HEK293 (cell line): ENCODE data around the gene ARMH4.

Source experiments
- TCF7L2 ChIP-seq: IDR thresholded peaks from 2 replicates; pipeline ENCODE4 v1.6.1; 2011; ENCODE audit warnings: low read depth, mild to moderate bottlenecking, inconsistent platforms, low read length, moderate library complexity, borderline replicate concordance
- ZNF121 ChIP-seq: fragments of 450-650 bp; formaldehyde crosslinking; IDR thresholded peaks from 2 replicates; pipeline ENCODE4 v1.5.1; 2016; ENCODE audit warnings: missing biosample characterization, missing genetic modification characterization
- ZNF23 ChIP-seq: fragments of 450-650 bp; formaldehyde crosslinking; IDR thresholded peaks from 2 replicates; pipeline ENCODE4 v1.5.1; 2016; ENCODE audit warnings: missing biosample characterization, missing genetic modification characterization, borderline replicate concordance
- ZNF626 ChIP-seq: fragments of 450-650 bp; sonication (Bioruptor Pico); formaldehyde crosslinking; IDR thresholded peaks from 2 replicates; pipeline ENCODE4 v1.5.1; 2018; ENCODE audit warnings: missing biosample characterization, missing genetic modification characterization, inconsistent platforms
- ZNF747 ChIP-seq: fragments of 450-650 bp; formaldehyde crosslinking; IDR thresholded peaks from 2 replicates; pipeline ENCODE4 v1.5.1; 2016; ENCODE audit warnings: missing biosample characterization, missing genetic modification characterization
- ZNF776 ChIP-seq: fragments of 450-650 bp; formaldehyde crosslinking; IDR thresholded peaks from 2 replicates; pipeline ENCODE4 v1.5.0; 2017; ENCODE audit warnings: missing biosample characterization, missing genetic modification characterization, borderline replicate concordance
- ZNF785 ChIP-seq: fragments of 450-650 bp; formaldehyde crosslinking; IDR thresholded peaks from 2 replicates; pipeline ENCODE4 v1.5.1; 2016; ENCODE audit warnings: missing biosample characterization, missing genetic modification characterization
- TF ChIP-seq, protein P1 (sequence below): fragments of 450-650 bp; formaldehyde crosslinking; IDR thresholded peaks from 2 replicates; pipeline ENCODE4 v1.5.1; 2016; ENCODE audit warnings: missing biosample characterization, missing genetic modification characterization
- TF ChIP-seq, protein P2 (sequence below): fragments of 450-650 bp; formaldehyde crosslinking; IDR thresholded peaks from 2 replicates; pipeline ENCODE4 v1.5.0; 2017; ENCODE audit warnings: missing biosample characterization, missing genetic modification characterization, borderline replicate concordance

DNA sequence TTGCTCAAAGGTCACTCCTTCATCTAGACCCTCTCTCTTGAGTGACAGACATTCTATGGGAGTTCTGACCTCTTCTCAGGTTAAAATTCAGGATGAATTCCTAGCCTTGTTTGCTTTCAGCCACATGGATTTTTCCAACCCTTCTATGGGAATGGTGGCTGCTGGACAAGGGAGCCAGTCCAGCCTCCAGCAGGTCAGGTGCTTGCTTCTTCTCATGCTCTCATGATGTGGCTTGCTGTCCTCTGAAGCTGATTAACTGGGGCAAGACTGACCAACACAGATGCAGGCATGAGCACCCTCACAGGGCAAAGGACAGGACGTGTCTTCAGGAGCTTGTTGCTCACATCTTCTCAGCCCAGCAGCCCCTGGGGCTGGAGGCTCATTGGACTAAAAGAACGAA is 188.9 kb downstream of the ARMH4 start:
- TF ChIP-seq, protein P1, sequence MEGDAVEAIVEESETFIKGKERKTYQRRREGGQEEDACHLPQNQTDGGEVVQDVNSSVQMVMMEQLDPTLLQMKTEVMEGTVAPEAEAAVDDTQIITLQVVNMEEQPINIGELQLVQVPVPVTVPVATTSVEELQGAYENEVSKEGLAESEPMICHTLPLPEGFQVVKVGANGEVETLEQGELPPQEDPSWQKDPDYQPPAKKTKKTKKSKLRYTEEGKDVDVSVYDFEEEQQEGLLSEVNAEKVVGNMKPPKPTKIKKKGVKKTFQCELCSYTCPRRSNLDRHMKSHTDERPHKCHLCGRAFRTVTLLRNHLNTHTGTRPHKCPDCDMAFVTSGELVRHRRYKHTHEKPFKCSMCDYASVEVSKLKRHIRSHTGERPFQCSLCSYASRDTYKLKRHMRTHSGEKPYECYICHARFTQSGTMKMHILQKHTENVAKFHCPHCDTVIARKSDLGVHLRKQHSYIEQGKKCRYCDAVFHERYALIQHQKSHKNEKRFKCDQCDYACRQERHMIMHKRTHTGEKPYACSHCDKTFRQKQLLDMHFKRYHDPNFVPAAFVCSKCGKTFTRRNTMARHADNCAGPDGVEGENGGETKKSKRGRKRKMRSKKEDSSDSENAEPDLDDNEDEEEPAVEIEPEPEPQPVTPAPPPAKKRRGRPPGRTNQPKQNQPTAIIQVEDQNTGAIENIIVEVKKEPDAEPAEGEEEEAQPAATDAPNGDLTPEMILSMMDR (tag by site-specific recombination): no peak
- TF ChIP-seq ZNF785 (tag by site-specific recombination) (no peak), ZNF747 (tag by site-specific recombination) (no peak), ZNF626 (tag by site-specific recombination) (no peak), ZNF23 (no peak), ZNF776 (tag by site-specific recombination) (no peak), TCF7L2 (no peak), ZNF121 (tag by site-specific recombination) (no peak)
- TF ChIP-seq, protein P2, sequence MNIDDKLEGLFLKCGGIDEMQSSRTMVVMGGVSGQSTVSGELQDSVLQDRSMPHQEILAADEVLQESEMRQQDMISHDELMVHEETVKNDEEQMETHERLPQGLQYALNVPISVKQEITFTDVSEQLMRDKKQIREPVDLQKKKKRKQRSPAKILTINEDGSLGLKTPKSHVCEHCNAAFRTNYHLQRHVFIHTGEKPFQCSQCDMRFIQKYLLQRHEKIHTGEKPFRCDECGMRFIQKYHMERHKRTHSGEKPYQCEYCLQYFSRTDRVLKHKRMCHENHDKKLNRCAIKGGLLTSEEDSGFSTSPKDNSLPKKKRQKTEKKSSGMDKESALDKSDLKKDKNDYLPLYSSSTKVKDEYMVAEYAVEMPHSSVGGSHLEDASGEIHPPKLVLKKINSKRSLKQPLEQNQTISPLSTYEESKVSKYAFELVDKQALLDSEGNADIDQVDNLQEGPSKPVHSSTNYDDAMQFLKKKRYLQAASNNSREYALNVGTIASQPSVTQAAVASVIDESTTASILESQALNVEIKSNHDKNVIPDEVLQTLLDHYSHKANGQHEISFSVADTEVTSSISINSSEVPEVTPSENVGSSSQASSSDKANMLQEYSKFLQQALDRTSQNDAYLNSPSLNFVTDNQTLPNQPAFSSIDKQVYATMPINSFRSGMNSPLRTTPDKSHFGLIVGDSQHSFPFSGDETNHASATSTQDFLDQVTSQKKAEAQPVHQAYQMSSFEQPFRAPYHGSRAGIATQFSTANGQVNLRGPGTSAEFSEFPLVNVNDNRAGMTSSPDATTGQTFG (tag by site-specific recombination): no peak
